ENCODE data around the gene CD79A.

CD79A gene

GRCh38 chr19:41883821-41884733 is 7.0 kb downstream of the CD79A start:
- DNase-seq (ENCODE audit: low read depth, low spot score) = peak; percentile 67

GRCh38 chr19:41886761-41887710 is 10.0 kb downstream of the CD79A start:
- DNase-seq (ENCODE audit: low read depth, low spot score) = no peak

GRCh38 chr19:41887711-41888382 is 10.8 kb downstream of the CD79A start:
- DNase-seq (ENCODE audit: low read depth, low spot score) = peak; percentile 79

- DNase-seq (ENCODE audit: low read depth, low spot score) = no peak
These were observed 11.8 kb downstream of the CD79A start for GRCh38 chr19:41888926-41889325.

- no peak for DNase-seq (ENCODE audit: low read depth, low spot score)
These were observed 12.8 kb downstream of the CD79A start for GRCh38 chr19:41889896-41890295.

GRCh38 chr19:41890936-41891335 is 13.9 kb downstream of the CD79A start:
- no peak for DNase-seq (ENCODE audit: low read depth, low spot score)

GRCh38 chr19:41892173-41892902 is 15.3 kb downstream of the CD79A start:
- DNase-seq (ENCODE audit: low read depth, low spot score) = no peak

GRCh38 chr19:41893899-41894298 is 16.8 kb downstream of the CD79A start:
- no peak for DNase-seq (ENCODE audit: low read depth, low spot score)

- DNase-seq (ENCODE audit: low read depth, low spot score) = no peak
These were observed 17.3 kb downstream of the CD79A start for GRCh38 chr19:41894350-41894749.

GRCh38 chr19:41895745-41896580 is 18.9 kb downstream of the CD79A start:
- DNase-seq (ENCODE audit: low read depth, low spot score) = no peak

GRCh38 chr19:41896581-41896942 is 19.5 kb downstream of the CD79A start:
- DNase-seq (ENCODE audit: low read depth, low spot score) = no peak

GRCh38 chr19:41897181-41897580 is 20.1 kb downstream of the CD79A start:
- no peak for DNase-seq (ENCODE audit: low read depth, low spot score)

GRCh38 chr19:41897820-41898219 is 20.7 kb downstream of the CD79A start:
- DNase-seq (ENCODE audit: low read depth, low spot score) = no peak

GRCh38 chr19:41898235-41898634 is 21.2 kb downstream of the CD79A start:
- DNase-seq (ENCODE audit: low read depth, low spot score) = no peak

GRCh38 chr19:41901707-41902360 is 24.8 kb downstream of the CD79A start:
- no peak for DNase-seq (ENCODE audit: low read depth, low spot score)

GRCh38 chr19:41902594-41902993 is 25.5 kb downstream of the CD79A start:
- DNase-seq (ENCODE audit: low read depth, low spot score) = no peak

GRCh38 chr19:41903193-41903953 is 26.3 kb downstream of the CD79A start:
- no peak for DNase-seq (ENCODE audit: low read depth, low spot score)

GRCh38 chr19:41904118-41904870 is 27.2 kb downstream of the CD79A start:
- no peak for DNase-seq (ENCODE audit: low read depth, low spot score)

Data from activated naive CD8-positive, alpha-beta T cell treated with anti-CD3 and anti-CD28 coated beads, Interleukin-2, amount 50 U/mL, for 16 hours (primary cell).